CD4-positive, alpha-beta T cell treated with Interleukin-17A for 1 hour (primary cell): ENCODE results near the gene LRAT.

Experiments
- DNase-seq: peaks from one replicate; pipeline ENCODE4 v3.0.0-alpha.2; 2020

The LRAT gene

GRCh38 chr4:154778264-154778663 is 34.5 kb downstream of the LRAT start:
- no peak for DNase-seq

GRCh38 chr4:154779362-154779947 is 35.7 kb downstream of the LRAT start:
- no peak for DNase-seq

GRCh38 chr4:154781126-154781982 is 37.6 kb downstream of the LRAT start, which contains the start of gene RBM46:
TSS of gene RBM46 (plus strand) at chr4:154781272. CDS start at chr4:154796753, 15,481 bp downstream.
- no peak for DNase-seq

GRCh38 chr4:154781983-154782293 is 38.1 kb downstream of the LRAT start:
- DNase-seq = no peak
